Upper lobe of left lung (tissue), 6 donors: Measurements from ENCODE around the gene COX20. TPM values are rescaled to one million over a fixed set of nuclear protein-coding genes. Genes with fewer than 3 reads are reported as not detected.

Experiments
- ATAC-seq, 2 donors: fragments of 200-7000 bp; cut with Tn5 transposase; one replicate each; pipeline ENCODE4 v1.9.1; 2022; ENCODE audit warnings: mild to moderate bottlenecking in 2 of 2, moderate library complexity in 2 of 2; ENCODE audit not compliant: low FRiP score in 2 of 2
- DNase-seq, 2 donors: peaks; one replicate each; pipeline ENCODE4 v3.0.0-alpha.2; 2019 to 2020
- H3K27ac ChIP-seq, 4 donors: fragments of 200-600 bp; sonication (generic); one replicate each; pipeline ENCODE4 v1.5.1; 2016 to 2019
- H3K27me3 ChIP-seq, 4 donors: fragments of 200-600 bp; sonication (generic); one replicate each; pipeline ENCODE4 v1.5.1; 2017 to 2019
- H3K36me3 ChIP-seq, 4 donors: fragments of 200-600 bp; sonication (generic); one replicate each; pipeline ENCODE4 v1.5.1; 2016 to 2019
- H3K4me1 ChIP-seq, 4 donors: fragments of 200-600 bp; sonication (generic); one replicate each; pipeline ENCODE4 v1.5.1; 2018 to 2019
- H3K4me3 ChIP-seq, 4 donors: fragments of 200-600 bp; sonication (generic); one replicate each; pipeline ENCODE4 v1.5.1; 2017 to 2019; ENCODE audit warnings: mild to moderate bottlenecking in 2 of 4, moderate library complexity in 1 of 4
- H3K9me3 ChIP-seq, 4 donors: fragments of 200-600 bp; sonication (generic); one replicate each; pipeline ENCODE4 v1.5.1; 2018 to 2019
- EP300 ChIP-seq, 4 donors: sonication (generic); formaldehyde crosslinking; IDR thresholded peaks; one replicate each; pipeline ENCODE4 v1.5.1; 2017; ENCODE audit warnings: antibody characterized with exemption in 4 of 4, control low read depth in 2 of 4
- POLR2A ChIP-seq, 4 donors: fragments of 450-650 bp; IDR thresholded peaks; one replicate each; pipeline ENCODE4 v1.5.1; 2016 to 2017; ENCODE audit warnings: antibody characterized with exemption in 4 of 4, mild to moderate bottlenecking in 2 of 4
- POLR2AphosphoS5 ChIP-seq, 2 donors: sonication (generic); formaldehyde crosslinking; IDR thresholded peaks; one replicate each; pipeline ENCODE4 v1.5.1; 2017; ENCODE audit warnings: antibody characterized with exemption in 2 of 2
- WGBS, 2 donors: methylation state at CpG; one replicate each; pipeline ENCODE4 v1.1.5; 2017 to 2018; 5-methylcytosine and 5-hydroxymethylcytosine counted together
- total RNA-seq, 6 donors: library from RNA; depleted of rRNA in 4 of 6; stranded (reverse); fragments of >200 nt in 4 of 6; gene quantifications; one replicate each; pipeline versions ENCODE4 v1.1.0 to v1.2.1, GENCODE V29; 2016 to 2021
- TF ChIP-seq, protein P1 (sequence below), 6 experiments: fragments of 450-650 bp in 4 of 6; fragments of 200-600 bp in 2 of 6; sonication (generic) in 2 of 6; IDR thresholded peaks; one replicate each; pipeline ENCODE4 v1.5.1; 2016 to 2019; ENCODE audit warnings: antibody characterized with exemption in 6 of 6
- donor health status: DM: no; HTN: no; CAD: no; lungs with moderate emphysema.
- donor health status: DM: no; HTN: yes; CAD: no; lungs with severe emphysema.

COX20 gene
- total RNA-seq, 6 donors from 2014 or later: 9.4 to 35.3 (median 25.6) TPM

DNA sequence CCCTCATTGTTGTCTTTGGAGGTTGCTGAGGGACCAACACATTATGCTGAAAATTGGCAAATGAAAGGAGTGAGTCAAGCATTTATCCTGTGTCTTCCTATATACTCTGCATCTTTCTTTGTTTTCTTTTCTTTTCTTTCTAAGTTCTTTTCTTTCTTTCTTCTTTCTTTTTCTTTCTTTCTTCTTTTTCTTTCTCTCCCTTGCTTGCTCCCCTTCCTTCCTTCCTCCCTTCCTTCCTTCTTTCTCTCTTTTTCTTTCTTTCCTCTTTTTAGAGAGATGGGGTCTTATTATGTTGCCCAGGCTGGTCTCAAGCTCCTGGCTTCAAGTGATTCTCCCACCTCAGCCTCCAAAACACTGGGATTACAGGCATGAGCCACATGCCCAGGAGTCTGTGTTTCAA, 28.3 kb upstream of the COX20 start:
- Histone ChIP-seq H3K27ac (no peak overlapping the region), H3K36me3 (no peaks in the 10 kb centered on the region), H3K4me1 (no peaks in the 10 kb centered on the region), H3K9me3 (no peaks in the 10 kb centered on the region), H3K4me3 (no peak overlapping the region), H3K27me3 (no peaks in the 10 kb centered on the region)
- TF ChIP-seq POLR2AphosphoS5 (IDR thresholded peaks at IDR 0.05) (no peak), POLR2A (IDR thresholded peaks at IDR 0.05) (no peak), EP300 (IDR thresholded peaks at IDR 0.05) (no peak)
- TF ChIP-seq, protein P1, sequence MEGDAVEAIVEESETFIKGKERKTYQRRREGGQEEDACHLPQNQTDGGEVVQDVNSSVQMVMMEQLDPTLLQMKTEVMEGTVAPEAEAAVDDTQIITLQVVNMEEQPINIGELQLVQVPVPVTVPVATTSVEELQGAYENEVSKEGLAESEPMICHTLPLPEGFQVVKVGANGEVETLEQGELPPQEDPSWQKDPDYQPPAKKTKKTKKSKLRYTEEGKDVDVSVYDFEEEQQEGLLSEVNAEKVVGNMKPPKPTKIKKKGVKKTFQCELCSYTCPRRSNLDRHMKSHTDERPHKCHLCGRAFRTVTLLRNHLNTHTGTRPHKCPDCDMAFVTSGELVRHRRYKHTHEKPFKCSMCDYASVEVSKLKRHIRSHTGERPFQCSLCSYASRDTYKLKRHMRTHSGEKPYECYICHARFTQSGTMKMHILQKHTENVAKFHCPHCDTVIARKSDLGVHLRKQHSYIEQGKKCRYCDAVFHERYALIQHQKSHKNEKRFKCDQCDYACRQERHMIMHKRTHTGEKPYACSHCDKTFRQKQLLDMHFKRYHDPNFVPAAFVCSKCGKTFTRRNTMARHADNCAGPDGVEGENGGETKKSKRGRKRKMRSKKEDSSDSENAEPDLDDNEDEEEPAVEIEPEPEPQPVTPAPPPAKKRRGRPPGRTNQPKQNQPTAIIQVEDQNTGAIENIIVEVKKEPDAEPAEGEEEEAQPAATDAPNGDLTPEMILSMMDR (IDR thresholded peaks at IDR 0.05): no peak
- ATAC-seq (no peak), DNase-seq (no peak)

DNA sequence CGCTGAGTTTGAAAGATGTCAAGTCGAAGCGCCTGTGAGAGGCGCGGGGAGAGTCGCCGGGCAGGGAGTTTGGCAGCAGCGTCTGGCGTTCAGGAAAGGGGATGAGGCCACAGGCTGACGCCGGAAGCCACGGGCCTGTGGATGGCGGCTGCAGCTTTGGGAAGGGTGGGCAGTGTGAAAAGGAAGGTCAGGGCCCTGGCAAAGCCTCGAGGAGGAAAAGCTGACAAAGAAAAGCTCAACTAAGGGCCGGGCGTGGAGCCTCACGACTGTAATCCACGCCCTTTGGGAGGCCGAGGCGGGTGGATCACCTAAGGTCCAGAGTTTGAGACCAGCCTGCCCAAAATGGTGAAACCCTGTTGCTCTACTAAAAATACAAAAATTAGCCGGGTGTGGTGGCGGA, 25.2 kb upstream of the COX20 start:
- Histone ChIP-seq H3K4me1 (no peaks in the 10 kb centered on the region), H3K27me3 (no peaks in the 10 kb centered on the region), H3K36me3 (no peaks in the 10 kb centered on the region), H3K9me3 (no peaks in the 10 kb centered on the region), H3K4me3 (no peak overlapping the region), H3K27ac (no peak overlapping the region)
- ATAC-seq: no peak
- DNase-seq: peak in 1 of 2 donors; percentile 58
- TF ChIP-seq POLR2A (IDR thresholded peaks at IDR 0.05): no peak
- TF ChIP-seq, protein P1 (IDR thresholded peaks at IDR 0.05): no peak
- TF ChIP-seq EP300 (IDR thresholded peaks at IDR 0.05): no peak
- no peak for TF ChIP-seq POLR2AphosphoS5 (IDR thresholded peaks at IDR 0.05)
- WGBS, 2 donors: 82 to 85% methylated on average over 22 of the region's 22 CpGs

DNA sequence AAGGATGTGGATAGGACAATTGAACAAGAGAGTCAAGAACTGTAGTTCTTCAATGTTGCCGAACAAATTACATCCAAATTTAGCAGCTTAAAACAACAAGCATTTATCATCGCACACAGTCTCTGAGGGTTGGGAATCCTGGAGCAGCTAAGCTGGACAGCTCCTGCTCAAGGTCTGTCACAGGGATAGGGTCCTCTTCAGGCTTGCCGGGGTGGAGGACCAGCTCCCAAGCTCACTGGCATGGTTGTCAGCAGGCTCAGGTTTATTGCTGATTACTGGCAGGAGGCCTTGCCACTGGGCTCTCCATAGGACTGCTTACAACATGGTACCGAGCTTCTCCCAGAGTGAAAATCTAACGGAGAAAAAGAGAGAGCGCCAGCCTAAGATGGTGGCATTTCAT, 22.1 kb upstream of the COX20 start:
- Histone ChIP-seq H3K27me3 (no peaks in the 10 kb centered on the region), H3K4me3 (no peak overlapping the region), H3K9me3 (no peaks in the 10 kb centered on the region), H3K36me3 (no peaks in the 10 kb centered on the region), H3K4me1 (peaks cover 0 to 5% (median 0%) of the 10 kb centered on the region in 4 donors), H3K27ac (no peak overlapping the region)
- WGBS, 2 donors: 80 to 91% methylated on average over 5 to 6 of the region's 6 CpGs
- no peak for DNase-seq
- TF ChIP-seq EP300 (IDR thresholded peaks at IDR 0.05) (no peak), POLR2A (IDR thresholded peaks at IDR 0.05) (no peak), POLR2AphosphoS5 (IDR thresholded peaks at IDR 0.05) (no peak)
- TF ChIP-seq, protein P1 (IDR thresholded peaks at IDR 0.05): no peak
- no peak for ATAC-seq

DNA sequence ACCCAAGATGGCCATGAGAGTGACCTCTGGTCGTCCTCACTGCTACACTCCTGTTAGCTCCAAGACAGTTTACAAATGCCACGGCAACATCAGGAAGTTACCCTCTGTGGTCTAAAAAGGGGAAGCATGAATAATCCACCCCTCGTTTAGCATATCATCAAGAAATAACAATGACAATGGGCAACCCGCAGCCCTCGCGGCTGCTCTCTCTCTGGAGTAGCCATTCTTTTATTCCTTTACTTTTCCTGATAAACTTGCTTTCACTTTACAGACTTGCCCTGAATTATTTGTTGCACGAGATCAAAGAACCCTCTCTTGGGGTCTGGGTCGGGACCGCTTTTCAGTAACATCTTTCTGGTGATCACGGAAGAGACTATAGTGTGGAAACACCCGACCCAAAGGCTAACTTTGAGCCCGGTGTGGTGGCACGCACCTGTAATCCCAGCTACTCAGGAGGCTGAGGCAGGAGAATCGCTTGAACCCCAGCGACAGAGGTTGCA, 19.8 kb upstream of the COX20 start:
- Histone ChIP-seq H3K4me3 (peak overlapping the region in 3 of 4 donors; percentile 5 to 33 (median 19)), H3K27me3 (no peaks in the 10 kb centered on the region), H3K4me1 (peaks cover 0 to 5% (median 0%) of the 10 kb centered on the region in 4 donors), H3K27ac (peak overlapping the region in 2 of 4 donors; percentile 30 to 36), H3K9me3 (no peaks in the 10 kb centered on the region), H3K36me3 (no peaks in the 10 kb centered on the region)
- no peak for TF ChIP-seq EP300 (IDR thresholded peaks at IDR 0.05)
- TF ChIP-seq POLR2A (IDR thresholded peaks at IDR 0.05): peak in 1 of 4 donors; percentile 13
- DNase-seq (peak in 1 of 2 donors; percentile 38), ATAC-seq (peak in 1 of 2 donors; percentile 61)
- 43 to 49% methylated on average over 15 of the region's 15 CpGs for WGBS, 2 donors

DNA sequence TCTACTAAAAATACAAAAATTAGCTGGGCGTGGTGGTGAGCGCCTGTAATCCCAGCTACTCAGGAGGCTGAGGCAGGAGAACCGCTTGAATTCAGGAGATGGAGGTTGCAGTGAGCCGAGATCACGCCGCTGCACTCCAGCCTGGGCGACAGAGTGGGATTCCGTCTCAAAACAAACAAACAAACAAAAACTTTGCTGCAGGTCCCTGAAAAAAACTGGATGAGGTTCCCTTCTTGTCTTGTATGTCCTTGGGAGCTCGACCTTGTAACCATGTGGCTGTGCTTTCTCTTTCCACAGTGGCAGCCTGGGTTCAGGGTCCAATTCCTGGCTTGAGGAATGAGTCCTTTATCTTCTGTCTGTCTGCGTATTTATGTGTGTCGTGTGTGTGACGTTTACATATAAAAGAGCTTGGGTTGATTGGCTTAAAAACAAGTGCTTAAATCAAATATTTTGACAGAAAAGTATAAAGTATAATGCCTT, 18.0 kb upstream of the COX20 start:
- H3K9me3 ChIP-seq: no peaks in the 10 kb centered on the region
- no peak for DNase-seq
- no peak for ATAC-seq
- H3K36me3 ChIP-seq: no peaks in the 10 kb centered on the region
- peaks cover 0 to 5% (median 0%) of the 10 kb centered on the region in 4 donors for H3K4me1 ChIP-seq
- TF ChIP-seq, protein P1 (IDR thresholded peaks at IDR 0.05): no peak
- no peak for TF ChIP-seq POLR2AphosphoS5 (IDR thresholded peaks at IDR 0.05)
- no peak overlapping the region for H3K27ac ChIP-seq
- 77 to 82% methylated on average over 12 of the region's 12 CpGs for WGBS, 2 donors
- H3K4me3 ChIP-seq: no peak overlapping the region
- no peaks in the 10 kb centered on the region for H3K27me3 ChIP-seq
